Measurements from ENCODE around the gene C6orf136. TPM values are rescaled to one million over a fixed set of nuclear protein-coding genes. Genes with fewer than 3 reads are reported as not detected.

The C6orf136 gene
- total RNA-seq, 4 donors from 2014 or later: 13.4 to 31.7 (median 23.8) TPM

DNA sequence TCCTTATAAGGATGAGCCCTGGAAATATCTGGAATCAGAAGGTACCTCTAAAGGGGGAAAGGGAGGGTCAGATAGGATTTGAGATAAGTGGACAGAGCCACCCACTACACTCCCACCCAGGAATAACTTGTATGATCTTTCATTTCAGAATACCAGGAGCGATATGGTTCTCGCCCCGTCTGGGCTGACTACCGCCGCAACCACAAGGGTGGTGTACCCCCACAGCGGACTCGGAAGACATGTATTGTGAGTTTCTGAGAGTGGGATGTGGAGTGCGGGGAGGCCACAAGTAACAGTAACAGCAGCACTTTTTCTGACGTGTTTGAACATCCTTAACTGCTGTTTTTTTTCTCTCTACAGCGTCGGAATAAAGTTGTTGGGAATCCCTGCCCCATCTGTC lies 27.4 kb upstream of the C6orf136 start:
- TF ChIP-seq, protein P1, sequence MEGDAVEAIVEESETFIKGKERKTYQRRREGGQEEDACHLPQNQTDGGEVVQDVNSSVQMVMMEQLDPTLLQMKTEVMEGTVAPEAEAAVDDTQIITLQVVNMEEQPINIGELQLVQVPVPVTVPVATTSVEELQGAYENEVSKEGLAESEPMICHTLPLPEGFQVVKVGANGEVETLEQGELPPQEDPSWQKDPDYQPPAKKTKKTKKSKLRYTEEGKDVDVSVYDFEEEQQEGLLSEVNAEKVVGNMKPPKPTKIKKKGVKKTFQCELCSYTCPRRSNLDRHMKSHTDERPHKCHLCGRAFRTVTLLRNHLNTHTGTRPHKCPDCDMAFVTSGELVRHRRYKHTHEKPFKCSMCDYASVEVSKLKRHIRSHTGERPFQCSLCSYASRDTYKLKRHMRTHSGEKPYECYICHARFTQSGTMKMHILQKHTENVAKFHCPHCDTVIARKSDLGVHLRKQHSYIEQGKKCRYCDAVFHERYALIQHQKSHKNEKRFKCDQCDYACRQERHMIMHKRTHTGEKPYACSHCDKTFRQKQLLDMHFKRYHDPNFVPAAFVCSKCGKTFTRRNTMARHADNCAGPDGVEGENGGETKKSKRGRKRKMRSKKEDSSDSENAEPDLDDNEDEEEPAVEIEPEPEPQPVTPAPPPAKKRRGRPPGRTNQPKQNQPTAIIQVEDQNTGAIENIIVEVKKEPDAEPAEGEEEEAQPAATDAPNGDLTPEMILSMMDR (IDR thresholded peaks at IDR 0.05): no peak
- no peak for TF ChIP-seq POLR2A (IDR thresholded peaks at IDR 0.05)
- Histone ChIP-seq H3K9me3 (no peaks in the 10 kb centered on the region), H3K27me3 (no peaks in the 10 kb centered on the region), H3K4me1 (peaks cover 11 to 14% of the 10 kb centered on the region in 2 donors), H3K27ac (no peak overlapping the region), H3K4me3 (replicated peaks in 1 of 3) (no peak overlapping the region), H3K36me3 (peaks cover 47 to 52% of the 10 kb centered on the region in 2 donors)
- WGBS, 2 donors: 95% methylated on average over 11 of the region's 11 CpGs
- DNase-seq: no peak
- intact Hi-C loops (cut with DNase I): no loop called here

DNA sequence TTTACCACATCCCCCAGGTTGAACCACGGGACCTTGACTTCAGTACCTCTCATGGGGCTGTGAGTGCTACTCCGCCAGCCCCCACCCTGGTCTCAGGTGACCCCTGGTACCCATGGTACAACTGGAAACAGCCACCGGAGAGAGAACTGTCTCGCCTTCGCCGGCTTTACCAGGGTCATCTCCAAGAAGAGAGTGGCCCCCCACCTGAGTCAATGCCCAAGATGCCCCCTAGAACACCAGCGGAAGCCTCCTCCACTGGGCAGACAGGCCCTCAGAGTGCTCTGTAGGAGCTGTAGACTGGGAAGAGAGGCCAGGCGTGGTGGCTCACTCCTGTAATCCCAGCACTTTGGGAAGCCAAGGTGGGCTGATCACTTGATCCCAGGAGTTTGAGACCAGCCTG lies 21.4 kb upstream of the C6orf136 start:
- no peak overlapping the region for H3K27ac ChIP-seq
- intact Hi-C loops (cut with DNase I): no loop called here
- no peaks in the 10 kb centered on the region for H3K9me3 ChIP-seq
- no peak overlapping the region for H3K4me3 ChIP-seq (replicated peaks in 1 of 3)
- peaks cover 42 to 46% of the 10 kb centered on the region in 2 donors for H3K36me3 ChIP-seq
- DNase-seq: no peak
- 93 to 100% methylated on average over 8 of the region's 8 CpGs for WGBS, 2 donors
- TF ChIP-seq POLR2A (IDR thresholded peaks at IDR 0.05): no peak
- TF ChIP-seq, protein P1 (IDR thresholded peaks at IDR 0.05): no peak
- H3K4me1 ChIP-seq: peaks cover 5 to 9% of the 10 kb centered on the region in 2 donors
- H3K27me3 ChIP-seq: no peaks in the 10 kb centered on the region

DNA sequence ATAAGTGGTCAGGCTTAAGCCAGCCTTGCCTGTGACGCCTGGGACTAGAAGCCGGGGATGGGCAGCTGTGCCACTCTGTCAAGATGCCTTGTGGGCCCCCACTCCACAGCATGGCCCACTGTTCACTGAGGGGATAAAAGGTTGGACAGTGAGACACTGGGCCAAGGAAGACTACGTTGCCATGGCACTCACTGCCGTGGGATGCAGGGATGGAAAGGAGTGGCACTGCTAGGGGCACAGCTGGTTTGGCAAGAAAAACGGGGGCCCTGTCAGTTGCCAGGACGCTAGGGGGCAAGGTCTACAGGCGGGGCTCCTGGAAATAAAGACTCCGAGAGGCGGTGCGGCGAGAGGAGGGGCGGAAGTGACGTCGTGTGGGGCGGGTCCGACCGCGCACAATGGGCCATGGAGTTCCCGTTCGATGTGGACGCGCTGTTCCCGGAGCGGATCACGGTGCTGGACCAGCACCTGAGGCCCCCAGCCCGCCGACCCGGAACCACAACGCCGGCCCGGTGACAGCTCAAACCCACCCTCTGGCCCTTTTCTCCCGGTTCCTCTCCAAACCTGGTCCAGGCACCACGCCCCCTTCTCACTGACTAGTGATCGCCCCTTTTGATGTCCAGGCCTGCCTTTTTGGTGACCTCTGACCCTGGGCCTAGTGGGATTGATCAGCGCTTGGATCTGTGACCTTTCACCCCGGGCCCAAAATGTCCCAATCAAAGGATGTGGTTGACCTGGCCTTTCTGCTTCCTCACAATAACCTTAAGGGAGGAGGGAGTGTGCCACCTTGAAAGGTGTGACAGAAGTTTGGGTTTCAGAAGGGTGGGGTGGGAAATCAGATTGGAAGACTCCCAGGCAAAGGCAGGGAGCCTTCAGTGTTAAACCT lies 20.2 kb upstream of the C6orf136 start, which contains the start of gene ATAT1:
Gene ATAT1 (plus strand): TSS at position 391 of the 883 bp plus-strand sequence.
- Histone ChIP-seq H3K27ac (peak within 1 kb of the TSS; percentile 51 to 77 (median 74)), H3K4me1 (peaks cover 5 to 9% of the 10 kb centered on the region in 2 donors), H3K9me3 (no peaks in the 10 kb centered on the region), H3K36me3 (peaks cover 30 to 36% of the 10 kb centered on the region in 2 donors), H3K27me3 (no peaks in the 10 kb centered on the region), H3K4me3 (replicated peaks in 1 of 3) (peak within 1 kb of the TSS in 2 of 3 donors; percentile 13 to 32)
- intact Hi-C loops (cut with DNase I): no loop called here
- 3% methylated on average over 27 to 34 of the region's 36 CpGs for WGBS, 2 donors
- peak in 1 of 2 donors; percentile 55 for TF ChIP-seq POLR2A (IDR thresholded peaks at IDR 0.05)
- TF ChIP-seq, protein P1 (IDR thresholded peaks at IDR 0.05): peak in 4 of 6 experiments; percentile 29 to 54 (median 36)
- DNase-seq: peak; percentile 86 to 89

DNA sequence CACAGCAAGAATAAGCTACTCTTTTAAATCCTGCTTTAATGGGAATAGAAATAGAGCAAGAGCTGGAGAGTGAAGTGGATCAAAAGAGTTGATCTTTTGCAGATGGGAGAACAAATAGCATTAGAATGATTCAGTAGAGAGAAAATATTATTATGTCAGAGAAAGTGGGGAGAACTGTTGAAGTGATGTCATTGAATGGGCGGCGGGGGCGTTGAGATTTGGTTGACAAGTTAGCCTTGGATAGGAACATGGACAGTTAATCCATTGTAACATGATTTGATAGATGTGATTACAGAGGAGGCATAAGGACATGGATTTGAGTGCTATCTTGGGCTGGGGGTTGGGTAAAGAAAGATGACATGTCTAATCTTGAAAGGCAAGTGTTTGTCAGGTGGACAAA lies 11.1 kb upstream of the C6orf136 start:
- no peak overlapping the region for H3K27ac ChIP-seq
- no peak for DNase-seq
- WGBS, 2 donors: 97 to 98% methylated on average over 3 of the region's 3 CpGs

More for the DNA sequence above, 11.1 kb upstream of the C6orf136 start:
- intact Hi-C loops (cut with DNase I): no loop called here
- Histone ChIP-seq H3K4me3 (replicated peaks in 1 of 3) (no peak overlapping the region), H3K27me3 (no peaks in the 10 kb centered on the region), H3K9me3 (no peaks in the 10 kb centered on the region), H3K36me3 (peaks cover 5 to 6% of the 10 kb centered on the region in 2 donors), H3K4me1 (no peaks in the 10 kb centered on the region)
- no peak for TF ChIP-seq POLR2A (IDR thresholded peaks at IDR 0.05)
- TF ChIP-seq, protein P1 (IDR thresholded peaks at IDR 0.05): no peak

Data from thyroid gland (tissue), 4 donors.